HG02943 (cell line): ENCODE results near the gene TBC1D20.
A peak's percentile ranks its signal among the peaks of the same experiment; 100 is the strongest.
"Not testable (repeated sequence)": the region's sequence is repeated elsewhere in the genome, so short reads cannot be mapped to it uniquely, and the experiment has no call there.

Source experiments
- ATAC-seq: cut with Tn5 transposase; IDR thresholded peaks from one replicate; pipeline ENCODE4 v1.9.1; 2021; ENCODE audit warnings: mild to moderate bottlenecking, low read depth, moderate library complexity; ENCODE audit not compliant: unreplicated experiment

The TBC1D20 gene

GRCh38 chr20:476561-477249 is 14.4 kb upstream of the TBC1D20 start:
- not testable (repeated sequence) for ATAC-seq

DNA sequence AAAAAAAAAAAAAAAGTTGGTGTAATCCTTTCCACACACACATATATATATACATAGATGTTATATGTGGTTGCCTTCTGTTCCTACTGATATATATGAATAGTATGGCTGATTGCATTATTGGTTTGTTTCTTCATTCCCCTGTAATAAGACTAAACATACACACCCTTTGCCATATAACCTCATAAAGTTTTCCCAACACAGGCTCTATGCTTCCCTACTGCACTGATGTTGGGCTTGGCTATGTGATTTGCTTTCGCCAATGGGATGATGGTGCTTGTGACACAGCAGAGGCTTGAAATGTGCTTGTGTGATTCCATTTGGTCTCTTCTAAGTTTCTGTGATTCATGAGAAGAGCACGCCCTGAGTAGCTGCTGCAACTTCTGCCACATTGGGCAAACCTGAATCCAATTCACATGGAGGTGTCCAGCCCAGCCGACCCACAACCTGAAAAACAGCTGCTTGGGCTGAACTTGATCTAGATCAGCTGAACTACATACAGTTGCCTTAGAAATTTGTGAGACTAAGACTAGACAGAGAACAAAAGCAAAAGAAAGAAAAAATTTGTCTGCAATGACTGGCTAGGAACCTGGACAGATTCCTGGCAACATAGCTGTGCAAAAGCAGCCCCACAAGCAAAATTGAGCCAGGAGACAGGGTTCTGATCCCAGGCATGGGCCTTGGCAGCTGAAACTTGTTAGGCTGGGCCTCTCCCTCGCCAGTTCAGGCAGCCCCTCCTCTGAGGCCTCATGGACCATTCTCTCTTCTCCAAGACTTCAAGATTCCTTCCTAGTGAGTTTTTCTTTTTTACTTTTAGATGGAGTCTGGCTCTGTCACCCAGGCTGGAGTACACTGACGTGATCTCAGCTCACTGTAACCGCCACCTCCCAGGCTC is 13.4 kb upstream of the TBC1D20 start:
- ATAC-seq = no peak

GRCh38 chr20:474581-474980 is 12.2 kb upstream of the TBC1D20 start:
- no peak for ATAC-seq

- ATAC-seq = no peak
Observed at GRCh38 chr20:472889-473292, 10.6 kb upstream of the TBC1D20 start.

DNA sequence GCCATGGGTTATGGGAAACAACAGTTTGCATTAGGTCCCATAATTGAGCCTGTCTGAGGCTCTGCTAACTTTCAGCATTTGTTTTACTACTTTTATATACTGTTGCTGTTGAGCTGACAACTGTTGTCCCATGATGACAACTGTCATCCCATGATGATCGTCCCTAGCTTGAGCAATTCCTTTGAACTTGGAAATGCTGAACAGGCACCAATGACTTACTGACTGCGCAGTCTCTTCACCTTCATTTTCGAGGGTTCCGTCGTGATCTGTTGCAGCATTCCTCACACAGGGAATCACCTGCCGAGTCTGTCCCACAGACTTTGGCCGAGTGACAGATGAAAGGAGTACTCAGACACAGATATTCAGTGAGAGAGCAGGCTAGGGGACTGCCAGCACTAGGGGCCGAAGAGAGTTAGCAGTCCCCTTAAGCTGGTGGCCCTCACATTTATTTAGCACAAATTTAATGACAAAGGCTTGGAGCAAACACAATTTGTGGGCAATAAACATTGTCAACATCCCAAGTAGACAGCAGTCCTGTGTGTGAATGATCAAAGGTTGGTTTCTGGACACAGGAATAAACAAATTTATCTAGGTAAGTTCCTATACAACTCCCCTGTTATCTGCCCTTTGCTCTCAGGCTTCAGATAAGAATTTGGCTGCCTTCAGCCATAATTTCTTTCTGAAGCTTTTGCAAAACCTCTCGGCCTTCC is 10.0 kb upstream of the TBC1D20 start:
- ATAC-seq = no peak

- ATAC-seq = no peak
Observed at GRCh38 chr20:469746-470490, 7.6 kb upstream of the TBC1D20 start.

DNA sequence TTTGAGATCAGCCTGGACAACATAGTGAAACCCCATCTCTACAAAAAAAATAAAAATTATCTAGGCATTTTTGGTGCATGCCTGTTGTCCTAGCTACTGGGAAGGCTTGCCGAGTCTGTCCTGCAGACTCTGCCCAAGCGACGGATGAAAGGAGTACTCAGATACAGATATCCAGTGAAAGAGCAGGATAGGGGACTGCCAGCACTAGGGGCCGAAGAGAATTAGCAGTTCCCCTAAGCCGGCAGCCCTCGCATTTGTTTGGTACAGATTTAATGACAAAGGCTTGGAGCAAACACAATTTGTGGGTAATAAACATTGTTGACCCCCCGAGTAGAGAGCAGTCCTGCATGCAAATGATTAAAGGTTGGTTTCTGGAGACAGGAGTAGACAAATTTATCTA is 5.4 kb upstream of the TBC1D20 start:
- no peak for ATAC-seq

DNA sequence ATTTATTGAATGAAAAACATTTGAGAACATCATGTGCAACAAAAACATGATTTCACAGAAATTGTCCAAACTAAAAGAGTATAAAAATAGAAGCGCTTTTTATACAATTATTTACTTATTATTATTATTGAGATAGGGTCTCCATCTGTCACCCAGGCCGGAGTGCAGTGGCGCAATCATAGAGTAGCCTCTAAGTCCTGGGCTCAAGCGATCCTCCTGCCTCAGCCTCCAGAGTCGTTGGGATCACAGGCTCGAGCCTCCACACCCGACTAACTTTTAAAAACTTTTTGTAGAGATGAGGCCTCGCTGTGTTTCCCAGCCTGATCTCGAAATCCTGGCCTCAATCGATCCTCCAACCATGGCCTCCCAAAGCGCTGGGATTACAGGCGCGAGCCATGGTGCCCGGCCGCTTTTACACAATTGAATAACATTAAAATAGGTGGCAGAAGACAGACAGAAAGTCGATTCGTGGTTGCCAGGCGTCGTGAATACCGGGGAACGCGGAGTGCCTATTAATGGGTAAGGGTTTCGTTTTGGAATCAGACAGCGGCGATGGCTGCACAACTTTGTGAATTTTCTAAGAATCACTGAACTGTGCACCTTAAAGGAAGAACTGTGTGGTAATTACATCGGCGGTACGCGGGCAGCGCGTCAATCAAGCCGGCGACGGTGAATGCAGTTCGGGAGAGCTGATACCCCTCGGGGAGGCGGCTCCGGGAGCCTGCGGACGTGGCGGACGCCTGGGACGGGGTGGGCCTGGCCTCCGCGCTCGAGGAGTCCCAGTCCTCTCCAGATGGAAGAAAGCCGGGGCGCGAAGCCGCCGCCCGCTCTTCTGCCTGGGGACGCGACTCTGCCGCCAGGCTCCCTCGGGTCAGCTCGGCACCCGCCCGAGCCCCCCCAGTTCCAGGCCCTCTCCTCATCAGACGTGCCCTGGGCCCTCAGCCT is 807 bp downstream of the TBC1D20 start:
- peak; percentile 42 for ATAC-seq

- ATAC-seq = no peak
Observed at GRCh38 chr20:460707-461106, 1.6 kb downstream of the TBC1D20 start.

GRCh38 chr20:460180-460579 is 2.2 kb downstream of the TBC1D20 start:
- no peak for ATAC-seq

GRCh38 chr20:458776-459175 is 3.6 kb downstream of the TBC1D20 start:
- no peak for ATAC-seq

GRCh38 chr20:454951-455350 is 7.4 kb downstream of the TBC1D20 start:
- no peak for ATAC-seq

- not testable (repeated sequence) for ATAC-seq
Observed at GRCh38 chr20:452021-452420, 10.3 kb downstream of the TBC1D20 start.

- ATAC-seq = no peak
Observed at GRCh38 chr20:445514-446336, 16.6 kb downstream of the TBC1D20 start.

GRCh38 chr20:444862-445426 is 17.4 kb downstream of the TBC1D20 start:
- no peak for ATAC-seq

- no peak for ATAC-seq
Observed at GRCh38 chr20:444117-444516, 18.2 kb downstream of the TBC1D20 start.

- no peak for ATAC-seq
Observed at GRCh38 chr20:443223-443775, 19.0 kb downstream of the TBC1D20 start.

GRCh38 chr20:440636-441035 is 21.7 kb downstream of the TBC1D20 start:
- ATAC-seq = no peak
